SK-N-MC (cell line): Measurements from ENCODE around the gene KIAA1217.

Experiments
- DNase-seq: peaks from one replicate; pipeline ENCODE4 v3.0.0-alpha.2; 2011; ENCODE audit warnings: low read depth, low spot score
- H3K27ac ChIP-seq: fragments of 200-600 bp; sonication (generic); 2 replicates; pipeline ENCODE4 v1.5.1; 2016; ENCODE audit warnings: mixed run types
- H3K36me3 ChIP-seq: fragments of 200-600 bp; sonication (generic); 2 replicates; pipeline ENCODE4 v1.6.1; 2017; ENCODE audit warnings: antibody characterized with exemption, low read length, mixed read lengths; ENCODE audit not compliant: insufficient read depth
- H3K4me3 ChIP-seq: fragments of 200-600 bp; sonication (generic); 2 replicates; pipeline ENCODE4 v1.5.1; 2016
- H3K9ac ChIP-seq: fragments of 200-600 bp; sonication (generic); 2 replicates; pipeline ENCODE4 v1.8.0; 2017; ENCODE audit warnings: mixed run types, mixed read lengths; ENCODE audit not compliant: insufficient read length
- H3K9me3 ChIP-seq: fragments of 200-600 bp; sonication (generic); 2 replicates; pipeline ENCODE4 v1.6.1; 2017; ENCODE audit warnings: low read depth, mild to moderate bottlenecking, antibody characterized with exemption, low read length, moderate library complexity, mixed read lengths
- EZH2 ChIP-seq: fragments of 200-600 bp; sonication (generic); IDR thresholded peaks from one replicate; pipeline ENCODE4 v1.6.1; 2017; ENCODE audit warnings: antibody characterized with exemption
- FOXP2 ChIP-seq: optimal IDR thresholded peaks from 2 replicates; pipeline ENCODE3; 2011; ENCODE audit warnings: mild to moderate bottlenecking, moderate library complexity; ENCODE audit not compliant: insufficient read depth; ENCODE audit errors: extremely low read length, control extremely low read depth
- POLR2AphosphoS5 ChIP-seq: IDR thresholded peaks from 2 replicates; pipeline ENCODE4 v1.6.1; 2012; ENCODE audit warnings: mild to moderate bottlenecking, low read depth, low read length, borderline replicate concordance

Gene KIAA1217

GRCh38 chr10:24246365-24246764 is 37.4 kb downstream of the KIAA1217 start:
- no peak overlapping the region for H3K9ac ChIP-seq
- no peaks in the 10 kb centered on the region for H3K36me3 ChIP-seq
- TF ChIP-seq FOXP2 (no peak), POLR2AphosphoS5 (no peak), EZH2 (no peak)
- no peak overlapping the region for H3K27ac ChIP-seq
- no peaks in the 10 kb centered on the region for H3K9me3 ChIP-seq
- DNase-seq: no peak
- no peak overlapping the region for H3K4me3 ChIP-seq

- H3K9me3 ChIP-seq: no peaks in the 10 kb centered on the region
- DNase-seq: no peak
- H3K27ac ChIP-seq: no peak overlapping the region
- H3K4me3 ChIP-seq: no peak overlapping the region
- H3K36me3 ChIP-seq: no peaks in the 10 kb centered on the region
- TF ChIP-seq EZH2: no peak
- no peak for TF ChIP-seq FOXP2
- no peak for TF ChIP-seq POLR2AphosphoS5
- H3K9ac ChIP-seq: no peak overlapping the region
Observed at GRCh38 chr10:24247841-24248240, 38.9 kb downstream of the KIAA1217 start.

DNA sequence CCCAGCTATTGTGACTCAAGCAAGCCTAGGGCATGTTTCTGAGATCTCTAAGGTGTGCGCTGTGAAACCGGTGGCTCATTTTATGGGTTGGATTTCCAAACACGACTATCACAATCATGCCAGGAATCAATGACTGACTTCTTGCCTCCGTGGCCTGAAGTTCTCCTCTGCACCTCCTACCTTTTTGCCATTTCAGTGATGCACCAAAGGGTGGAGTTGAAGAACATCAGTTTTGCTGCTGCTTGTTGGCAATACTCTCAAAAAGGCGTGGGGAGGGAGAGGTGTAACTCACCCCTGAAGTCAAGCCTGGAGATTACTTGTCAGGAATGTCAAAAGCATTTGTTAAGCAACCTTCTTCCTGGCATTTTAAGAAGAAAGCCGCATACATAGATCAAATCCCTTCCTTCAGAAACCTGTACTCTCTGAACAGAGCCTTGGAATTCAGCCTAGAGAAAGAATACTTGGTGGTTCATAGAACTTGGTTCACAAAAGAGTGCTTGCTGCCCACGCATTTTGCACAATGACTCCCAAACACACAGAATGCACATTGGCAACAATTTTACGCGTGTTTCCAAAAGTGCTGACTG is 41.0 kb downstream of the KIAA1217 start:
- Histone ChIP-seq H3K4me3 (no peak overlapping the region), H3K9me3 (no peaks in the 10 kb centered on the region), H3K9ac (no peak overlapping the region), H3K27ac (no peak overlapping the region), H3K36me3 (no peaks in the 10 kb centered on the region)
- DNase-seq: no peak
- TF ChIP-seq EZH2 (no peak), POLR2AphosphoS5 (no peak), FOXP2 (no peak)

GRCh38 chr10:24251547-24251946 is 42.6 kb downstream of the KIAA1217 start:
- DNase-seq: no peak
- no peaks in the 10 kb centered on the region for H3K9me3 ChIP-seq
- no peak for TF ChIP-seq EZH2
- no peak overlapping the region for H3K27ac ChIP-seq
- H3K9ac ChIP-seq: no peak overlapping the region
- no peak overlapping the region for H3K4me3 ChIP-seq
- no peaks in the 10 kb centered on the region for H3K36me3 ChIP-seq

- Histone ChIP-seq H3K9me3 (no peaks in the 10 kb centered on the region), H3K27ac (no peak overlapping the region), H3K4me3 (no peak overlapping the region), H3K36me3 (no peaks in the 10 kb centered on the region), H3K9ac (no peak overlapping the region)
- no peak for DNase-seq
- no peak for TF ChIP-seq FOXP2
- no peak for TF ChIP-seq POLR2AphosphoS5
- TF ChIP-seq EZH2: no peak
Observed at GRCh38 chr10:24254180-24254579, 45.2 kb downstream of the KIAA1217 start.

- H3K9ac ChIP-seq: no peak overlapping the region
- TF ChIP-seq FOXP2 (no peak), POLR2AphosphoS5 (no peak), EZH2 (no peak)
- H3K4me3 ChIP-seq: no peak overlapping the region
- H3K36me3 ChIP-seq: no peaks in the 10 kb centered on the region
- no peaks in the 10 kb centered on the region for H3K9me3 ChIP-seq
- no peak for DNase-seq
- H3K27ac ChIP-seq: no peak overlapping the region
Observed at GRCh38 chr10:24255115-24255880, 46.4 kb downstream of the KIAA1217 start.

- Histone ChIP-seq H3K4me3 (no peak overlapping the region), H3K27ac (no peak overlapping the region), H3K36me3 (no peaks in the 10 kb centered on the region), H3K9me3 (no peaks in the 10 kb centered on the region), H3K9ac (no peak overlapping the region)
- no peak for DNase-seq
- no peak for TF ChIP-seq POLR2AphosphoS5
- TF ChIP-seq FOXP2: no peak
- TF ChIP-seq EZH2: no peak
Observed at GRCh38 chr10:24255881-24256311, 47.0 kb downstream of the KIAA1217 start.

GRCh38 chr10:24256619-24257107 is 47.7 kb downstream of the KIAA1217 start:
- no peak for DNase-seq
- no peak overlapping the region for H3K27ac ChIP-seq
- no peaks in the 10 kb centered on the region for H3K36me3 ChIP-seq
- no peak overlapping the region for H3K4me3 ChIP-seq
- H3K9ac ChIP-seq: no peak overlapping the region
- H3K9me3 ChIP-seq: no peaks in the 10 kb centered on the region
- no peak for TF ChIP-seq FOXP2
- TF ChIP-seq EZH2: no peak
- no peak for TF ChIP-seq POLR2AphosphoS5

DNA sequence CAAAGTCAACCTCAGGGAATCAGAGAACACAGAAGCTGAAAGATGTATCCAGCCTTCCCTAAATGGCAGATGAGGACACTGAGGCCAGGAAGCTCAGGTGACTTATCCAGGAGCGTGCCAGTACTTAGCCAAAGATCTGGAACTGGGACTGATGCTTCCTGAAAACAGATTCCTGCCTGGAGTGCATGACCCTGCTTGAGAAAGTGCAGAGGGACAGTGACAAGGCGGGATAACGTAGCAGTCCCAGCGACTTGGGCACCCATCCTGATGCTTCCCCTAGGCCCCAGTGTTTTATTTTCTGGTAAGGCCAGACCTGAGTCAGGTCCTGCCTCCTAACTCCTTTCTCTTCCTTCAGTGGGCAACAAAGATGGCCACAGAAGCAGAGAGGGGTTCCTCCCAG is 48.6 kb downstream of the KIAA1217 start:
- DNase-seq: no peak
- Histone ChIP-seq H3K27ac (no peak overlapping the region), H3K9ac (no peak overlapping the region), H3K36me3 (no peaks in the 10 kb centered on the region), H3K4me3 (no peak overlapping the region), H3K9me3 (no peaks in the 10 kb centered on the region)
- TF ChIP-seq POLR2AphosphoS5 (no peak), FOXP2 (no peak), EZH2 (no peak)
